Central memory CD8-positive, alpha-beta T cell (primary cell): Measurements from ENCODE around the gene FBXO31.
"Not testable (repeated sequence)": the region's sequence is repeated elsewhere in the genome, so short reads cannot be mapped to it uniquely, and the experiment has no call there.

Experiments used
- ATAC-seq: fragments of 150-1000 bp; cut with Tn5 transposase; replicated peaks from 2 replicates; pipeline ENCODE4 v1.10.0; 2022; ENCODE audit warnings: mild to moderate bottlenecking, moderate FRiP score, moderate number of reproducible peaks; ENCODE audit not compliant: poor library complexity, severe bottlenecking; ENCODE audit errors: extremely low read depth
- DNase-seq, 2 donors: peaks; one replicate each; pipeline ENCODE4 v3.0.0; 2021; ENCODE audit warnings: low spot score in 2 of 2
- H3K27ac Mint-ChIP-seq: one replicate; pipeline ENCODE4 v1.8.0; 2022; ENCODE audit warnings: low read depth, mild to moderate bottlenecking, moderate library complexity, mixed read lengths
- H3K27me3 Mint-ChIP-seq: one replicate; pipeline ENCODE4 v1.8.0; 2022; ENCODE audit warnings: mixed read lengths
- H3K36me3 Mint-ChIP-seq: one replicate; pipeline ENCODE4 v1.8.0; 2022; ENCODE audit warnings: mild to moderate bottlenecking, moderate library complexity, mixed read lengths; ENCODE audit not compliant: insufficient read depth
- H3K4me1 Mint-ChIP-seq: one replicate; pipeline ENCODE4 v1.8.0; 2022; ENCODE audit warnings: mixed read lengths
- H3K4me3 Mint-ChIP-seq: one replicate; pipeline ENCODE4 v1.8.0; 2022; ENCODE audit warnings: mild to moderate bottlenecking, moderate library complexity, mixed read lengths
- H3K9me3 Mint-ChIP-seq: one replicate; pipeline ENCODE4 v1.8.0; 2022; ENCODE audit warnings: mixed read lengths

FBXO31 gene

DNA sequence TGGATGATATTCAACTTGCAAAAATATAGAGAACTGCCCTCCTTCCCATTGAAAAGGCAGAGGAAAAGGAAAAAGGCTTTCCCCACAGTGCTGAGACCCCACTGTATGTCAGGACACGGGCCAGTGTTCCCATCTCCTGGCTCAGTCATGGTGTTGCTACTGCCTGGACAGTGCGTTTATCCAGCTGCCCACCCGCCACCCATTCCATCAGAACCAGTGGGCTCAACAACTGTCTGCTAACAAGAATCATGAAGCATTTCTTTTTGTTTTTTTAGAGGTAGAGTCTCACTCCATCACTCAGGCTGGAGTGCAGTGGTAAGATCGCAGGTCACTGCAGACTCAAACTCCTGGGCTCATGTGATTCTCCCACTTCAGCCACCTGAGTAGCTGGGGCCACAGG, 11.3 kb downstream of the FBXO31 start:
- no peaks in the 10 kb centered on the region for H3K27me3 Mint-ChIP-seq
- peaks cover 10% of the 10 kb centered on the region for H3K36me3 Mint-ChIP-seq
- no peak for ATAC-seq
- H3K4me3 Mint-ChIP-seq: no peak overlapping the region
- no peak for DNase-seq
- H3K27ac Mint-ChIP-seq: no peak overlapping the region
- H3K9me3 Mint-ChIP-seq: no peaks in the 10 kb centered on the region
- H3K4me1 Mint-ChIP-seq: peaks cover 63% of the 10 kb centered on the region

DNA sequence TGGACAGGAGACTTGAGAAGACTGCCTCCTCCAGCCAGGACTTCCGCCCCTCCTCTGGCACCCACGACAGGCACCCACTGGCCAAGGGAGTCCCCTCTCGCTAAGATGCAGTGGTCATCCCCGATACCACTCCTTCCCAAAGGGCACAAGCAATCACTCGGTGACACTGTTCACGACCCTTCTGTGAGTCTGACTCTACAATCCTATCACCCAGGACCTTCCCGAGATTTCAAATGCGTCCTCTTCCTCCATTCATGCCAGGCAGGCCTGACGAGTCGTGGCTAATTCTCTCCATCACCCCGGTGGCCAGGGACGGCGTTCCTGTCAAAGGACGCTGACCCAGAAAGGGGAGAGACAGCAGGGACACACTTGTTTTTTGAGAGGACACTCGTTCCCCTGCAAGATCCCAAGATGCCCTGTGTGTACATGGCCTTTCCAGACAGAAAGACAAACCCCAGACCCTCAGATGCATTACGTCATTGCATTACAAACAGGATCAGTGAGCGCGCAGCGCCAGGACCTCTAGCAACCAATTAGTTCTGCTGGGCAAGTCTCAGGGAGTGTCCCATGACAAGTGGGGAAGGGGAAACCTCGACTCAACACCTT, 12.2 kb downstream of the FBXO31 start:
- no peak for ATAC-seq
- no peaks in the 10 kb centered on the region for H3K9me3 Mint-ChIP-seq
- no peaks in the 10 kb centered on the region for H3K27me3 Mint-ChIP-seq
- peaks cover 60% of the 10 kb centered on the region for H3K4me1 Mint-ChIP-seq
- no peak for DNase-seq
- H3K36me3 Mint-ChIP-seq: peaks cover 11% of the 10 kb centered on the region
- H3K27ac Mint-ChIP-seq: no peak overlapping the region
- H3K4me3 Mint-ChIP-seq: no peak overlapping the region

DNA sequence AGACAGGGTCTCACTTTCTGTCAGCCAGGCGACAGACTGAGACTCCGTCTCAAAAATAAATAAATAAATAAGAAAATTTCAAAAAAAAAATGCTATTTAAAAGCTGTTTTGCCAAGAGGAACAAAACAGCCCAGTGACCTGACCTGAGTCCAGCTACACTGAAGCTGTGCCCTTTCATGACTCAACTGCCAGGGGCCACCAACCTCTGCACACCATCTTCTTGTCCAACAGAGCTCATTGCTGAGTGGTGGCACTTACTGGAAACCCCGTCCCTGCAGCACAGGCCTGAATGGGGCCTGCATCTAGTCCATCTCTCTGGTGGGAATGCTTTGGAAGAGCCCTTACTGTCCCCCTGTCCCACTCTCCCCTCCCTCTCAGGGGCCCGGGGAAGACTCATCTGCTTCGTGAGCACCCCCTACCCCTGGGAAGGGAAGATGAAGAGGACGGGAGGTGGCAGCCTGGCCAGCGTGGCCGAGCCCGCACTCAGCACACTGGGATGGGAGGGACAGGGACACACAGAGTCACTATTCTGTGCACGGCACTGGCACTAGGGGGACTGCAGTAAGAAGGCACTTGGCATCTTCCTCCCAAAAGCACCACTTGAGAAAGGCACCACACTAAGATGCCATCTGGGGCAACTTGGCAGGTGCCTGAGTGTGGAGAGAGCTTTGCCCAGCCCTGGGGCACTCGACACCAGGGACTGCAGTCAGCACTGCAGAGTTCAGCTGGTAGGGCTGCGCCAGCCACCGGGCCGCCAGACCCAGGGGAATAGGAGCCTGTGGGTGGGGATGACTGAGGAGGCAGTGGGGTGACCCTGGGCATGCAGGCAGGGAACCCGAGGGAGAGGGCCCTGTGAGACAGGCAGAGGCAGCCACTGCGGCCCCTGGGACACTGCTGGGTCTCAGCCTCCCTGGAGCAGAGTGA, 13.5 kb downstream of the FBXO31 start:
- Mint-ChIP-seq H3K4me1 (peaks cover 59% of the 10 kb centered on the region), H3K27me3 (no peaks in the 10 kb centered on the region), H3K27ac (no peak overlapping the region), H3K36me3 (peaks cover 12% of the 10 kb centered on the region), H3K4me3 (no peak overlapping the region), H3K9me3 (no peaks in the 10 kb centered on the region)
- DNase-seq (no peak), ATAC-seq (no peak)

DNA sequence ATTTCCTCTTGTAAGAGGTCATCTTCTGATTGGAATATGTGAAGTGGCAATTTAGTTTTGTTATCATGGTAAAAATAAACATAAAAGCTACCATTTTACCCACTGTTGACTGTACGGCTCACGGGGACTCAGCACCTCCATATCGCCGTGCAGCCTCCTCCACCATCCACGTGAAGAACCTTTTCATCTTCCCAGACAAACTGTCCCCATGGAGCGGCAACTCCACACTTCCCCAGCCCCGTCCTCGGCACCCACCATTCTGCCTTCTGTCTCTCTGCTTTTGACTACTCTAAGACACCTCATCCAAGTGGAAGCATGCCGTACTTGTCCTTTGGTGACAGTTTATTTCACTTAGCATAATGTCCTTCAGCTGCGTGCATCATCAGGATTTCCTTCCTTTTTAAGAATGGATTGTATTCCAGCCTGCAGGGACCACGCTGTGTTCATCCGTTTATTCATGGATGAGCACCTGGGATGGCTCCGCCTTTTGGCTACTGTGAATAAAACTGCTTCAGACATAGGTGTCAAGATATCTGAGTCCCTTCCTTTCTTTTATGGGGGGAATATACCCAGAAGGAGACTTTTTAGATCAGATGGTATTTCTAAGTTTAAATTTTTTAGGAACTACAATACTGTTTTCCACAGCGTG, 14.3 kb downstream of the FBXO31 start:
- no peaks in the 10 kb centered on the region for H3K9me3 Mint-ChIP-seq
- H3K27me3 Mint-ChIP-seq: no peaks in the 10 kb centered on the region
- H3K27ac Mint-ChIP-seq: no peak overlapping the region
- DNase-seq: no peak
- no peak for ATAC-seq
- H3K4me3 Mint-ChIP-seq: no peak overlapping the region
- peaks cover 11% of the 10 kb centered on the region for H3K36me3 Mint-ChIP-seq
- H3K4me1 Mint-ChIP-seq: peaks cover 63% of the 10 kb centered on the region

DNA sequence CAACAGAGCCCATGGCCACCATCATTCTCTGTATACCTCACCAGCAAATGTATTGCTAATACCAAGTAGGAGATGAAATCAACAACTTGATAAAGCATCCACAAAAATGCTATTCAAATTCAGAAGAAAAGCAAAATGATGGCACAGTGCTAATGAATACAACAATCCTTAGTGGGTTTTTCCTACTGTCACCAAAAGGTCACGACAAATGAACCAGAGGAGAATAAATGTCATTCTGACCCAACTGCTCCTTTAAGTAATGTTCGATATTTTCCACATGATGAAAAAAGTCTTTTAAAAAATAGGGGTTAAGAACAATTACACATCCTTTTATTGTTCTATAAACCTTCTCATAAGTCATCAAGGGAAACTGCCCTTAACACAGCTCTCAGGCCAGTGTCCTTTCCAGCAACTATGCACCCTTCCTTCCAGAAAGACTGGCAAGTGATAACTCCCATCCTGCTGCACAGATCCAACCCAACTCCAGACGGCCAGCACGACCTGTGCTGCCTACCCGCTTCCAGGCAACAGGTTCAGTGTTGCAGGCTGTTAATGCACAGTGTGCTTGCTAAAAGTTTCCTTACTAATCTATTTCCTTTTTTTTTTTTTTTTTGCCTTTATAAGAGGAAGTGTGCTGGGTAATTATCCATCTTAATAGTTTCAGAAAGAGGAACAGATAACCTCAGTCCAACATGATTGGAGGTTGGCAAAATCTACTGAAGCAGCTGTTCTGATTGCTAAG, 15.4 kb downstream of the FBXO31 start:
- no peak for DNase-seq
- Mint-ChIP-seq H3K36me3 (peaks cover 13% of the 10 kb centered on the region), H3K9me3 (no peaks in the 10 kb centered on the region), H3K27ac (no peak overlapping the region), H3K27me3 (no peaks in the 10 kb centered on the region), H3K4me3 (no peak overlapping the region), H3K4me1 (peaks cover 60% of the 10 kb centered on the region)
- no peak for ATAC-seq

DNA sequence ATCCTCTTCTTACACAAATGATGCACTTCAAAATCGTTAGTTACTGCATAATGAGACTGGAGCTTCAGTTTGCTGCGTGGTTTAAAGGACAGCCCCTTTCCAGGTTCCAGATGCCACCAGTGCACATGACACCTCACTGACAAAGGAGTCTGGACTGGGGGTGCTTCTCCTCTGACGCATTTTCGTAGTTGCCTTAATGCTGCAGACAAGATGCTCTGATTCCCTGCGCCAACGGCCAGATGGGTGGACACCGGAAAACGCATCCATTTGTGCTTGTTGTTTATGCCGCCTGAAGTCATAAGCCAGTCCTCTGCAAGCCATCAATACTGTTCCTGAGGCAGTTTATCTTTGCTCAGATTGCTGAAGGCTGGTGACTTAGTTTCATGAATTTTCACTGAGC, 16.0 kb downstream of the FBXO31 start:
- ATAC-seq (no peak), DNase-seq (no peak)
- peaks cover 13% of the 10 kb centered on the region for H3K36me3 Mint-ChIP-seq
- no peak overlapping the region for H3K4me3 Mint-ChIP-seq
- no peaks in the 10 kb centered on the region for H3K9me3 Mint-ChIP-seq
- H3K27me3 Mint-ChIP-seq: no peaks in the 10 kb centered on the region
- H3K4me1 Mint-ChIP-seq: peaks cover 60% of the 10 kb centered on the region
- H3K27ac Mint-ChIP-seq: no peak overlapping the region

DNA sequence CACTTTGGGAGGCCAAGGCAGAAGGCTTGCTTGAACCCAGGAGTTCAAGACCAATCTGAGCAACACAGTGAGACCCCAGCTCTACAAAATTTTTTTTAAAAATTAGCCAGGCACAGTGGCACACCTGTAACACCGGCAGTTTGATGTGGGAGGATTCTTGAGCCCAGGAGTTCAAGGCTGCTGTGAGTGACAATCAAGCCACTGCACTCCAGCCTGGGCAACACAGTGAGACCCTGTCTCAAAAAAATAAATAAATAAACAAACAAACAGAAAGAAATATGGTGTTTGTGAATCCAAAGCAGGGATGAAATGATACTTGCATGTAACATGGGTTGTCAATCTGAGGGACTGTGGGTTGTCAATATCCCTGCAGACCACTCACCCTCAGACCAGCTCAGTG, 16.6 kb downstream of the FBXO31 start:
- Mint-ChIP-seq H3K9me3 (no peaks in the 10 kb centered on the region), H3K4me1 (peaks cover 58% of the 10 kb centered on the region), H3K27me3 (no peaks in the 10 kb centered on the region), H3K27ac (peak overlapping the region; percentile 73), H3K4me3 (no peak overlapping the region), H3K36me3 (peaks cover 14% of the 10 kb centered on the region)
- DNase-seq: no peak
- no peak for ATAC-seq

DNA sequence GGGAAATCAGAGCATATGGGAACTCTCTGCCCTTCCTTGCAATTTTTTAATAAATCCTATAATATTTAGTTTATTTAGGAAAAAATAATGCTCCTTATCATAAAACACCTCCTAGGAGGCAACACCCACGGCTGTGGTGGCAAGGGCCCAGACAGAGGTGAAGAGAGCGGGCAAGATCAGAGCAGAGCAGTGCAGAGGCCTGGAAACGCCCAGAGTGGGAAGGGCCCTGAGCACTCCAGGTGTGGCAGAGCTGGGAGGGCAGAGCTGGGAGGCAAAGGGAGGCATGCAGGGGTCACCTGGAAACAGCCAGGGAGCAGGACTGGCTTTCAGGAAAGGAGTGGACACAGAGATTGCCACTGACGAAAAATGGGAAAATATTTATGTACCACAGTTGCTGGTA, 17.3 kb downstream of the FBXO31 start:
- Mint-ChIP-seq H3K27ac (peak overlapping the region; percentile 73), H3K4me1 (peaks cover 53% of the 10 kb centered on the region), H3K27me3 (no peaks in the 10 kb centered on the region), H3K4me3 (no peak overlapping the region), H3K36me3 (peaks cover 15% of the 10 kb centered on the region), H3K9me3 (no peaks in the 10 kb centered on the region)
- DNase-seq (no peak), ATAC-seq (no peak)

DNA sequence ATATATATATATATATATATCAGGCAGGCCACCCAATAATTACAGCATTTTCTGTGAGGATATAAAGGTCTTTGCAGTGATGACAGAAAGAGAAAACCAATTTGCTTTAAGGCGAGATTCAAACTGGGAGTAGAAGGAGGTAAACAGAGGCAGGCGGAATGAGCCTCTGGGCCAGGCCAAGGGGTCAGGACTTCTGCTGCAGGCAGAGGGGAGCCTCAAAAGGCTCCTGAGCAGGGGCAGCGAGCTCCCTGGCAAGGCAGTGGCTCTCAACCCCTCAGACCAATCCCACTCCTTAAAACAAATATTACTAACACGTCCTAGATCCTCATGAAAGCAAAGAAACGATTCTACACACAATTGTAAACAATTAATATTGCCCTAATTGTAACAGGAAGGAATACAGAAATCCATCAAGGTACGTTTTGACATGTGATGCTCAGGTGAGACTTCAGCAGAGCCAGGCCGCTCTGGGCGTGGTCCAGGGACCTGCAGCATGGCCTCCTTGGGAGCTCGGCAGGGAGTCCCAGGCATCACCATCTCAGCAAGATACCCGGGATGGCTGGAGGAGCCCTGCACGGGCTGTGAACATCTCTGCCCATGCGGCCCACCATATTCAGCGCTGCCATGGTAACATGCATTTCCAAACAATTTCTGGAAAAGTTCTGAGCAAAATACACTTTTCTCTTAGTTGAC, 18.4 kb downstream of the FBXO31 start:
- no peak for DNase-seq
- Mint-ChIP-seq H3K4me1 (peaks cover 48% of the 10 kb centered on the region), H3K4me3 (no peak overlapping the region)

DNA sequence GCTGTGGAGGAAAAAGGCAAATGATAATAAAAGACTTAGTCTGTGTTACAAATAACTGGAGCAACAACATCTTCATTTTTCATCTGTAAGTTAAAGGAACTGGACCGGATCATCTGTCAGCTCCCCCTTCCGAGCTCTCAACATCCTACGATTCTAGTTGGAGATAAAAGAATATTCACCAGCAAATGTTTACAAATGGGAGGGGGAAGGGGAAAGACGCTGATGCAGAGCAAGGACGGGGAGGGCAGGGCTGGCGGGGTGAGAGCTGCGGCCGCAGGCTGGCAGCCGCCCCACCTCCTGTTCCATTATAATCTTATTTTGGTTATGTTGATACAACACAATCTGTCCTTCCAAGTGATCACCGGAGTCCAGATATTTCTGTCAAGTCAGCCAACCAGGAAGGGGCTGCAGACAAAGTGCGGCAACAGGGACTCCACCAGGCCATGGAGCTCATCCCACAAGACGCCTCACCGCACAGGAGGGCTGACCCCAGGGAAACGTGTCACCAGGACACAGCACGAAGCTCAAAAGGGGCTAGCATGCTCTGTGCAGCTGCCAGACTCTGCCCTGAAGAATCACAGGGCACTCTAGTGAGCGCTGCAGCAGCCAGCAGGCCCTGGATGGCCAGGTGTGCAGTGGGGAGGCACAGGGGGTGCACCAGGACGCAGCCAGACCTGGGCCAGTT, 19.7 kb downstream of the FBXO31 start:
- no peaks in the 10 kb centered on the region for H3K27me3 Mint-ChIP-seq
- peaks cover 25% of the 10 kb centered on the region for H3K36me3 Mint-ChIP-seq
- no peak for ATAC-seq
- H3K4me3 Mint-ChIP-seq: no peak overlapping the region
- H3K4me1 Mint-ChIP-seq: peaks cover 37% of the 10 kb centered on the region
- no peak for DNase-seq
- H3K27ac Mint-ChIP-seq: peak overlapping the region; percentile 73
- no peaks in the 10 kb centered on the region for H3K9me3 Mint-ChIP-seq

More for the DNA sequence above, 18.4 kb downstream of the FBXO31 start:
- no peak for ATAC-seq
- H3K9me3 Mint-ChIP-seq: no peaks in the 10 kb centered on the region
- no peaks in the 10 kb centered on the region for H3K27me3 Mint-ChIP-seq
- H3K36me3 Mint-ChIP-seq: peaks cover 20% of the 10 kb centered on the region
- peak overlapping the region; percentile 73 for H3K27ac Mint-ChIP-seq

DNA sequence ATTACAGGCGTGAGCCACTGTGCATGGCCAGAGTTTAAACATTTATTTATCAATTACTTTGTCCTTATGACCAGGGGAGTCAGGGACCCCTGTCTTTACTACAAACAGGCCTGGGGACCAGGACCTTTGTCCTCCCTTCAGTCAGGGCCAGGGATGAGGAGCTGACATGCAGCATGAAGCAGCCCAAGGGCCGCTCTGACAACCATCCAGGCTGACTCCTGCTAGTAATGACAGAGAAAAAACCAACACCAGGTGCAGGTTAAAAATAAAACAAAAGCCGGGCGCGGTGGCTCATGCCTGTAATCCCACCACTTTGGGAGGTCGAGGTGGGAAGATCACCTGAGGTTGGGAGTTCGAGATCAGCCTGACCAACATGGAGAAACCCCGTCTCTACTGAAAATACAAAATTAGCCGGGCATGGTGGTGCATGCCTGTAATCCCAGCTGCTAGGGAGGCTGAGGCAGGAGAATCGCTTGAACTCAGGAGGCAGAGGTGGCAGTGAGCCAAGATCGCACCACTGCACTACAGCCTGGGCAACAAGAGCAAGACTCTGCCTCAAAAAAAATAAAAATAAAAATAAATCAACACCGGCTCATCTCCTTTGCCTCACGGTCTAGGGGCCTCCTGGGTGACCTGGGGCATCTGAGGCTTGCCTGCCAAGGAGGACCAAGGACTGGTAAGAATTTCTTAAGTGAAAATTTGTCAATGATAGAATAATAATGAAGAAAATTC, 20.6 kb downstream of the FBXO31 start:
- not testable (repeated sequence) for H3K27me3 Mint-ChIP-seq, DNase-seq, H3K4me3 Mint-ChIP-seq, ATAC-seq, H3K27ac Mint-ChIP-seq, H3K9me3 Mint-ChIP-seq
- Mint-ChIP-seq H3K36me3 (peaks cover 25% of the 10 kb centered on the region), H3K4me1 (peaks cover 30% of the 10 kb centered on the region)
